KMS-11 (cell line): Measurements from ENCODE around the gene THUMPD2.
"Not testable (repeated sequence)": the region's sequence is repeated elsewhere in the genome, so short reads cannot be mapped to it uniquely, and the experiment has no call there.

Experiments
- H2AFZ ChIP-seq: fragments of 200-600 bp; sonication (generic); 2 replicates; pipeline ENCODE4 v1.6.1; 2016; ENCODE audit warnings: antibody characterized with exemption, mixed run types, low read depth
- H3K27ac ChIP-seq: fragments of 200-600 bp; sonication (generic); 2 replicates; pipeline ENCODE4 v1.6.1; 2016; ENCODE audit warnings: mild to moderate bottlenecking, mixed run types
- H3K27me3 ChIP-seq: fragments of 200-600 bp; sonication (generic); 2 replicates; pipeline ENCODE4 v1.6.1; 2017; ENCODE audit warnings: mild to moderate bottlenecking, low read depth, mixed run types, moderate library complexity; ENCODE audit not compliant: insufficient read depth
- H3K36me3 ChIP-seq: fragments of 200-600 bp; sonication (generic); 2 replicates; pipeline ENCODE4 v1.6.1; 2017; ENCODE audit warnings: mild to moderate bottlenecking, mixed run types; ENCODE audit not compliant: insufficient read depth
- H3K4me1 ChIP-seq: fragments of 200-600 bp; sonication (generic); 2 replicates; pipeline ENCODE4 v1.6.1; 2016; ENCODE audit warnings: mild to moderate bottlenecking, low read depth, mixed run types; ENCODE audit not compliant: poor library complexity, severe bottlenecking
- H3K4me2 ChIP-seq: fragments of 200-600 bp; sonication (generic); 2 replicates; pipeline ENCODE4 v1.7.0; 2016; ENCODE audit warnings: mild to moderate bottlenecking, mixed run types
- H3K4me3 ChIP-seq: fragments of 200-600 bp; sonication (generic); IDR thresholded peaks from 2 replicates; pipeline ENCODE4 v1.6.1; 2017; ENCODE audit warnings: low read depth, low read length, mixed read lengths; ENCODE audit not compliant: insufficient read depth
- H3K79me2 ChIP-seq: fragments of 200-600 bp; sonication (generic); 2 replicates; pipeline ENCODE4 v1.6.1; 2016; ENCODE audit warnings: low read depth, mixed run types; ENCODE audit not compliant: insufficient read depth
- H3K9ac ChIP-seq: fragments of 200-600 bp; sonication (generic); 2 replicates; pipeline ENCODE4 v1.6.1; 2016; ENCODE audit warnings: mild to moderate bottlenecking, mixed run types
- H4K20me1 ChIP-seq: fragments of 200-600 bp; sonication (generic); 2 replicates; pipeline ENCODE4 v1.6.1; 2016; ENCODE audit warnings: mild to moderate bottlenecking, mixed run types; ENCODE audit not compliant: insufficient read depth
- CTCF ChIP-seq: fragments of 200-600 bp; sonication (generic); conservative IDR thresholded peaks from 2 replicates; pipeline ENCODE4 v1.6.1; 2017; ENCODE audit warnings: low read depth, mild to moderate bottlenecking, antibody characterized with exemption, low read length, moderate library complexity, mixed read lengths

Gene THUMPD2

GRCh38 chr2:39730685-39731302, 48.3 kb downstream of the THUMPD2 start:
- H4K20me1 ChIP-seq, result no peaks in the 10 kb centered on the region
- no peaks in the 10 kb centered on the region for H3K79me2 ChIP-seq
- H3K27ac ChIP-seq, result no peak overlapping the region

GRCh38 chr2:39730276-39730675, 48.8 kb downstream of the THUMPD2 start:
- Histone ChIP-seq H3K36me3 (no peaks in the 10 kb centered on the region), H3K27me3 (no peaks in the 10 kb centered on the region), H2AFZ (no peak overlapping the region), H3K9ac (no peak overlapping the region), H3K4me3 (no peak overlapping the region), H3K27ac (no peak overlapping the region), H3K4me1 (no peaks in the 10 kb centered on the region), H4K20me1 (no peaks in the 10 kb centered on the region), H3K79me2 (no peaks in the 10 kb centered on the region), H3K4me2 (no peak overlapping the region)
- no peak for TF ChIP-seq CTCF

More at GRCh38 chr2:39730685-39731302, 48.3 kb downstream of the THUMPD2 start:
- H3K36me3 ChIP-seq, result no peaks in the 10 kb centered on the region
- no peak overlapping the region for H2AFZ ChIP-seq
- peak; percentile 73 for TF ChIP-seq CTCF
- no peak overlapping the region for H3K4me3 ChIP-seq
- H3K4me2 ChIP-seq, result no peak overlapping the region
- H3K27me3 ChIP-seq, result no peaks in the 10 kb centered on the region
- no peak overlapping the region for H3K9ac ChIP-seq
- H3K4me1 ChIP-seq, result no peaks in the 10 kb centered on the region

- H3K4me2 ChIP-seq, result no peak overlapping the region
Measured at GRCh38 chr2:39728941-39729351, 50.1 kb downstream of the THUMPD2 start.

GRCh38 chr2:39728085-39728484, 51.0 kb downstream of the THUMPD2 start:
- not testable (repeated sequence) for H3K4me1 ChIP-seq, H3K27ac ChIP-seq, H3K4me3 ChIP-seq, H3K9ac ChIP-seq, H3K36me3 ChIP-seq, H4K20me1 ChIP-seq, H3K79me2 ChIP-seq, H3K27me3 ChIP-seq, H3K4me2 ChIP-seq, H2AFZ ChIP-seq

More at GRCh38 chr2:39728941-39729351, 50.1 kb downstream of the THUMPD2 start:
- Histone ChIP-seq H3K9ac (no peak overlapping the region), H3K4me3 (no peak overlapping the region), H2AFZ (no peak overlapping the region), H3K4me1 (no peaks in the 10 kb centered on the region), H3K79me2 (no peaks in the 10 kb centered on the region), H3K36me3 (no peaks in the 10 kb centered on the region), H3K27ac (no peak overlapping the region), H4K20me1 (no peaks in the 10 kb centered on the region), H3K27me3 (no peaks in the 10 kb centered on the region)
- peak; percentile 96 for TF ChIP-seq CTCF

GRCh38 chr2:39725401-39725800, 53.7 kb downstream of the THUMPD2 start:
- no peaks in the 10 kb centered on the region for H4K20me1 ChIP-seq
- TF ChIP-seq CTCF, result no peak
- no peaks in the 10 kb centered on the region for H3K27me3 ChIP-seq
- no peak overlapping the region for H2AFZ ChIP-seq
- H3K4me2 ChIP-seq, result no peak overlapping the region
- no peak overlapping the region for H3K9ac ChIP-seq
- H3K36me3 ChIP-seq, result no peaks in the 10 kb centered on the region
- no peaks in the 10 kb centered on the region for H3K4me1 ChIP-seq
- H3K27ac ChIP-seq, result no peak overlapping the region
- H3K4me3 ChIP-seq, result no peak overlapping the region
- no peaks in the 10 kb centered on the region for H3K79me2 ChIP-seq
